IPS DF 4.7 (cell line): Measurements from ENCODE around the gene ROR1.

ENCODE experiments used
- DNase-seq: peaks from one replicate; pipeline ENCODE4 v3.0.0-alpha.2; 2013; ENCODE audit warnings: low spot score; ENCODE audit errors: extremely low read depth

ROR1 gene

GRCh38 chr1:63928186-63929105, 154.6 kb downstream of the ROR1 start:
- DNase-seq = no peak

- DNase-seq = no peak
Measured at GRCh38 chr1:63929106-63929478, 155.3 kb downstream of the ROR1 start.

- DNase-seq = no peak
Measured at GRCh38 chr1:63931468-63931867, 157.7 kb downstream of the ROR1 start.

GRCh38 chr1:63934697-63935096, 160.9 kb downstream of the ROR1 start:
- no peak for DNase-seq

GRCh38 chr1:63935143-63935542, 161.3 kb downstream of the ROR1 start:
- DNase-seq = no peak

- DNase-seq = no peak
Measured at GRCh38 chr1:63935553-63935952, 161.7 kb downstream of the ROR1 start.

GRCh38 chr1:63936276-63936675, 162.5 kb downstream of the ROR1 start:
- DNase-seq = no peak

GRCh38 chr1:63936801-63937200, 163.0 kb downstream of the ROR1 start:
- DNase-seq = no peak

- DNase-seq = no peak
Measured at GRCh38 chr1:63937461-63938022, 163.7 kb downstream of the ROR1 start.

- no peak for DNase-seq
Measured at GRCh38 chr1:63940440-63940839, 166.6 kb downstream of the ROR1 start.

- no peak for DNase-seq
Measured at GRCh38 chr1:63943393-63943792, 169.6 kb downstream of the ROR1 start.

- no peak for DNase-seq
Measured at GRCh38 chr1:63945943-63946342, 172.1 kb downstream of the ROR1 start.

- no peak for DNase-seq
Measured at GRCh38 chr1:63946866-63947491, 173.2 kb downstream of the ROR1 start.

- DNase-seq = no peak
Measured at GRCh38 chr1:63947904-63948303, 174.1 kb downstream of the ROR1 start.

- DNase-seq = no peak
Measured at GRCh38 chr1:63950023-63950422, 176.2 kb downstream of the ROR1 start.

- DNase-seq = no peak
Measured at GRCh38 chr1:63951059-63951946, 177.5 kb downstream of the ROR1 start.

- DNase-seq = no peak
Measured at GRCh38 chr1:63954187-63954586, 180.4 kb downstream of the ROR1 start.

GRCh38 chr1:63955370-63956145, 181.7 kb downstream of the ROR1 start:
- no peak for DNase-seq

GRCh38 chr1:63958556-63958955, 184.7 kb downstream of the ROR1 start:
- DNase-seq = no peak

- DNase-seq = no peak
Measured at GRCh38 chr1:63960326-63960725, 186.5 kb downstream of the ROR1 start.

- no peak for DNase-seq
Measured at GRCh38 chr1:63966016-63966415, 192.2 kb downstream of the ROR1 start.
